Activated CD8-positive, alpha-beta T cell treated with anti-CD3 and anti-CD28 coated beads for 36 hours (primary cell): Measurements from ENCODE around the gene TRAPPC12. TPM values are rescaled to one million over a fixed set of nuclear protein-coding genes. Genes with fewer than 3 reads are reported as not detected.
A peak's percentile ranks its signal among the peaks of the same experiment; 100 is the strongest.

Experiments used
- ATAC-seq: fragments of 200-7000 bp; cut with Tn5 transposase; one replicate; pipeline ENCODE4 v1.10.0; 2021; ENCODE audit warnings: mild to moderate bottlenecking, moderate library complexity
- CTCF ChIA-PET: fragments of 350-600 bp; sonication (Branson Sonifier 250); formaldehyde crosslinking; loops from one replicate; lab custom pipeline; 2021; ENCODE audit warnings: antibody characterized with exemption; lab: Charles Lee
- POLR2A ChIA-PET: fragments of 350-600 bp; sonication (Branson Sonifier 250); formaldehyde crosslinking; loops from one replicate; lab custom pipeline; 2021; ENCODE audit warnings: antibody characterized with exemption; lab: Charles Lee
- DNase-seq: peaks from one replicate; pipeline ENCODE4 v3.0.0-alpha.2; 2020
- H3K27ac Mint-ChIP-seq: one replicate; pipeline ENCODE4 v1.8.0; 2021; ENCODE audit warnings: mild to moderate bottlenecking, mixed read lengths
- H3K27me3 Mint-ChIP-seq: one replicate; pipeline ENCODE4 v1.8.0; 2021; ENCODE audit warnings: mixed read lengths
- H3K36me3 Mint-ChIP-seq: one replicate; pipeline ENCODE4 v1.8.0; 2021; ENCODE audit warnings: low read depth, mixed read lengths
- H3K4me1 Mint-ChIP-seq: one replicate; pipeline ENCODE4 v1.8.0; 2021; ENCODE audit warnings: low read depth, mixed read lengths
- H3K4me3 Mint-ChIP-seq: one replicate; pipeline ENCODE4 v1.8.0; 2021; ENCODE audit warnings: mild to moderate bottlenecking, moderate library complexity, mixed read lengths
- H3K9me3 Mint-ChIP-seq: one replicate; pipeline ENCODE4 v1.8.0; 2021; ENCODE audit warnings: mixed read lengths
- intact Hi-C: fragments of 100-400 bp; cut with micrococcal nuclease; formaldehyde crosslinking; loops from one replicate; pipeline ENCODE4 v1.10.0; 2022
- total RNA-seq, 2 experiments: library from RNA; stranded (reverse); gene quantifications; one replicate each; pipeline ENCODE4 v1.2.3, GENCODE V29; 2021
- TF ChIP-seq, protein P1 (sequence below): fragments of 200-600 bp; IDR thresholded peaks from one replicate; pipeline ENCODE4 v1.8.0; 2022; ENCODE audit warnings: antibody characterized with exemption, mild to moderate bottlenecking

TRAPPC12 gene
- total RNA-seq, 2 experiments from 2014 or later, result 52.9 to 65.3 TPM

DNA sequence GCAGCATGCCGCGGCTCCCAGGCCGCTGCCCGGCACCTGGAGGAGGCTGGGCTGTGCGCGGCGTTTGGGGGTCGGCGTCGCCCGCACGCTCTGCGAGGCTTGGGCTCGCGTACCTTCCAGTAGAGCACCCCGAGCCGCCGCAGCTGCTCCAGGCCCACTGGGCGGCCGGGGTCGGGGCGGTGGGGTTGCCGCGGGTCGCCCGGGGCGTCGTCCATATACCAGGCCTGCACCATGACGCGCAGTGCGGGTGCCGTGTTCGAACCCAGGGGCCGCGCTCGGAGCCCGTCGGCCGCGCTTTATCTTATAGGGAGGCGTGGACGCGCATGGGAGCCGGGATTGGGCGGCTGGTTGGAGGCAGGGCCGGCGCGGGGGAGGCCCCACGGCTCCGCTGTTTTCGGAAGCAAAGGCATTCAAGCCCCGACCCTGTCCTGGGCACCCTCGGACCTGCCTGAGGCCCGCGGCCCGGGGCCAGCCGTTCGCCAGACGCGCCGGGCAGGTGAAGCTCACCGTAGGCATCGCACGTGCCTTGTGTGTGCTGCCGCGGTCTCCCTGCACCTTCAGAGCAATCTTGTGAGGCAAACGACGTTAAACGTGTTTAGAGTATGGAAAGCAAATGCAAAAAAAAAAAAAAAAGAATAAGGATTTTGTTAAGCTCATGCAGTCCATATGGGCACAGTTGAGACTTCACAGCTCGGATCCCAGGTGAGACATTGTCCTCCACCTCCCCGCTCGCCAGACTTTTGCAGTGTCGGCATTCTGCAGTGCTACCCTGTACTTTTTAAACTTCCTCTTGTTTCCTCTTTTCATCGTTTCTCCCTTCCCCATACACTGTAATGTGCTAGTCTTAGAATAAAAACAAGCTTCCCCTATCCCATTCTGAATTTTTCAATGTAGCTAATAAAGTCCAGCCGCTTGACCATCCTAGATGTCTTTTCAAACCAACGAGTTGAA, 140.0 kb downstream of the TRAPPC12 start, which contains the start of gene ADI1:
Gene ADI1, minus strand, starts transcription at position 277 of the 951 bp plus-strand sequence. Its CDS starts 44 bp downstream, at position 233.
- no peaks in the 10 kb centered on the region for H3K27me3 Mint-ChIP-seq

DNA sequence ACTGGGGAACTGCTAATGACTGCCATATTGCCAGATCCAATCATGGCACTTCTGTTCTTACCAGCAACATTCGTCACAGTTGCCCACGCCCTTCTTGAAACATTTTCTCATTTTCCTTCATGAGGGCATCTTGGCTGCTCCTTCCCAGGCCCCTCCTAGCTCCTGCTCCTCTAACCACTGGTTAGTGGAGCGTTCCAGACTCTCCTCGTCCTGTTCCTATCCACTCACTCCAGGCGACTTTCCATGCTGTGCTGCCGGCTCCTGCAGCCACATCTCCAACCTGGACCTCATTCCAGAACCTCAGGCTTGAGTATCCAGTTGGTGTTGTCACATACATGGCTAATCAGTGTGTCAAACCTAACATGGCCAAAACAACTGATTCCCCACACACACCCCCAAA, 141.1 kb downstream of the TRAPPC12 start:
- no peaks in the 10 kb centered on the region for H3K27me3 Mint-ChIP-seq
- H3K36me3 Mint-ChIP-seq, result peaks cover 10% of the 10 kb centered on the region
- H3K4me1 Mint-ChIP-seq, result peaks cover 26% of the 10 kb centered on the region
- H3K27ac Mint-ChIP-seq, result no peak overlapping the region
- TF ChIP-seq, protein P1, sequence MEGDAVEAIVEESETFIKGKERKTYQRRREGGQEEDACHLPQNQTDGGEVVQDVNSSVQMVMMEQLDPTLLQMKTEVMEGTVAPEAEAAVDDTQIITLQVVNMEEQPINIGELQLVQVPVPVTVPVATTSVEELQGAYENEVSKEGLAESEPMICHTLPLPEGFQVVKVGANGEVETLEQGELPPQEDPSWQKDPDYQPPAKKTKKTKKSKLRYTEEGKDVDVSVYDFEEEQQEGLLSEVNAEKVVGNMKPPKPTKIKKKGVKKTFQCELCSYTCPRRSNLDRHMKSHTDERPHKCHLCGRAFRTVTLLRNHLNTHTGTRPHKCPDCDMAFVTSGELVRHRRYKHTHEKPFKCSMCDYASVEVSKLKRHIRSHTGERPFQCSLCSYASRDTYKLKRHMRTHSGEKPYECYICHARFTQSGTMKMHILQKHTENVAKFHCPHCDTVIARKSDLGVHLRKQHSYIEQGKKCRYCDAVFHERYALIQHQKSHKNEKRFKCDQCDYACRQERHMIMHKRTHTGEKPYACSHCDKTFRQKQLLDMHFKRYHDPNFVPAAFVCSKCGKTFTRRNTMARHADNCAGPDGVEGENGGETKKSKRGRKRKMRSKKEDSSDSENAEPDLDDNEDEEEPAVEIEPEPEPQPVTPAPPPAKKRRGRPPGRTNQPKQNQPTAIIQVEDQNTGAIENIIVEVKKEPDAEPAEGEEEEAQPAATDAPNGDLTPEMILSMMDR, result no peak
- DNase-seq, result no peak
- no peak for ATAC-seq
- intact Hi-C loops, result no loop called here
- CTCF ChIA-PET, result interaction anchor here (1.0 to 1.4 kb wide), 2 partner anchors 38 to 55 kb away, joined by 3 to 5 read pairs; partner anchors contain the start of gene RNASEH1
- peak overlapping the region; percentile 89 for H3K4me3 Mint-ChIP-seq
- POLR2A ChIA-PET, result interaction anchor here (0.9 to 1.0 kb wide), 4 partner anchors 9 to 28 kb away, joined by 3 to 4 read pairs (median 3); no protein-coding TSS in a partner anchor
- H3K9me3 Mint-ChIP-seq, result peaks cover 3% of the 10 kb centered on the region

More for the DNA sequence above, 140.0 kb downstream of the TRAPPC12 start, which contains the start of gene ADI1:
- Mint-ChIP-seq H3K4me3 (peak within 1 kb of the TSS; percentile 89), H3K36me3 (peaks cover 15% of the 10 kb centered on the region), H3K9me3 (peaks cover 7% of the 10 kb centered on the region), H3K4me1 (peaks cover 26% of the 10 kb centered on the region), H3K27ac (peak within 1 kb of the TSS; percentile 87)
- TF ChIP-seq, protein P1, result no peak
- ChIA-PET CTCF (interaction anchor here (0.7 to 1.4 kb wide), 3 partner anchors 20 to 56 kb away, joined by 3 to 5 read pairs (median 3); partner anchors contain the start of gene RNASEH1), POLR2A (interaction anchor here (0.9 to 1.1 kb wide), 7 partner anchors 10 to 84 kb away, joined by 3 to 9 read pairs (median 3); partner anchors contain the start of gene RNASEH1)
- DNase-seq (peak; percentile 86), ATAC-seq (peak; percentile 72)
- intact Hi-C loops, result no loop called here

DNA sequence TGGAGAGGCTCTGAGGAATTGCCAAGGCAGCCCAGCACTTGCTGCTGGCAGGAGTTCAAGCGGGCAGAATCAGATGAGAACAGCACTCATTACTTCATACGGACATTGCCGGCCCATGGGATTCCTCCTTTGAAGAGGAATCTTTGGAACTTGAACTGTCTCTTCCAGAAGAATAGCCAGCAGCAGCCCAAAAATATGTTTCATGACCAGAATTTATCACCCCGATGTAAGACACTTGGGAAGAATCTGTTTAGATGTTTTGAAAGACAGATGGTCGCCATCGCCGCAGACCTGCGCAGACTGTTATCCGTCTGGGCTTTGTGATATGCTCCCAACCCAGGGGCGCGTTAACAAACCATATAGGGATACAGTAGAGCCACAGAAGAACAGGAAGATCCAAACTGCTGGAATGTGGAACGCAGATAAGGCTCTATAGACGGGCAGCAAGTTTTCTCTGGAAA, 143.5 kb downstream of the TRAPPC12 start:
- intact Hi-C loops, result no loop called here
- CTCF ChIA-PET, result no interaction called here
- Mint-ChIP-seq H3K4me3 (no peak overlapping the region), H3K36me3 (peaks cover 7% of the 10 kb centered on the region), H3K27ac (no peak overlapping the region), H3K27me3 (no peaks in the 10 kb centered on the region), H3K4me1 (peaks cover 23% of the 10 kb centered on the region), H3K9me3 (no peaks in the 10 kb centered on the region)
- DNase-seq, result no peak
- no peak for ATAC-seq
- POLR2A ChIA-PET, result no interaction called here
- TF ChIP-seq, protein P1, result no peak

DNA sequence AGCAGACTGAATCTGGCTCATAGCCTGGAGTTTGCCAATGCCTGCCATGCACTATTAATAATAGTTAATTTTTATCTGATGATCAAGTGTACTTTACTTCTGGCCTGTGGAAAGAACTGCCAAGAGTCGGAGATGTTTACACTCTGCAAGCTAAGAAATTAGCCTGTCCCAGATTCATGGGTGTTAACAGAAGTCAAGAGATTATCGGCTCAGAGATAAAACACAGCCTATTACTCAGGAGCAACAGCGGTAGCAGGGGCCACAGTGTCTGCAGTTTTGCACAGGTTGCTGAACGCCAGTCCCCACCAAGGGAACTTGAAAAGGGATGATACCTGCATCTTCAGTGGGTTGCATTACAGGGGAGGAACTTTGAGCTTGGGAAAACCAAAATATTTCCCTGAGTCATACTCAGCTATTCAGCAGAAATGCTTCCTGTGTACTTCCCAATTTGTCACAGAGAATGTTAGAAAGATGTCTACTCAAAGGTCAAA, 144.1 kb downstream of the TRAPPC12 start:
- ChIA-PET POLR2A (no interaction called here), CTCF (no interaction called here)
- Mint-ChIP-seq H3K4me3 (no peak overlapping the region), H3K36me3 (peaks cover 7% of the 10 kb centered on the region), H3K27ac (no peak overlapping the region), H3K9me3 (no peaks in the 10 kb centered on the region), H3K27me3 (no peaks in the 10 kb centered on the region), H3K4me1 (peaks cover 21% of the 10 kb centered on the region)
- no peak for ATAC-seq
- no peak for DNase-seq
- TF ChIP-seq, protein P1, result no peak
- intact Hi-C loops, result no loop called here
